H9 (cell line): ENCODE measurements around the gene KIFC3. TPM values are rescaled to one million over a fixed set of nuclear protein-coding genes. Genes with fewer than 3 reads are reported as not detected.

ENCODE experiments used
- DNase-seq: peaks from one replicate; pipeline ENCODE4 v3.0.0-alpha.2; 2017
- H2AFZ ChIP-seq: one replicate; pipeline ENCODE4 v1.6.1; 2013; ENCODE audit warnings: mild to moderate bottlenecking, low read length, control low read depth, moderate library complexity
- H2AK5ac ChIP-seq: 2 replicates; pipeline ENCODE4 v1.6.1; 2013; ENCODE audit warnings: low read length, control low read depth, mixed read lengths; ENCODE audit not compliant: insufficient read length
- H2BK120ac ChIP-seq: one replicate; pipeline ENCODE4 v1.6.1; 2013; ENCODE audit warnings: low read depth, mild to moderate bottlenecking, low read length, control low read depth, inconsistent platforms; ENCODE audit not compliant: poor library complexity, severe bottlenecking
- H2BK12ac ChIP-seq: 2 replicates; pipeline ENCODE4 v1.6.1; 2013; ENCODE audit warnings: low read length, control low read depth, mixed read lengths, low read depth; ENCODE audit not compliant: insufficient read length
- H2BK15ac ChIP-seq: 2 replicates; pipeline ENCODE4 v1.6.1; 2013; ENCODE audit warnings: low read depth, low read length, control low read depth
- H2BK20ac ChIP-seq: one replicate; pipeline ENCODE4 v1.6.1; 2013; ENCODE audit warnings: low read depth, mild to moderate bottlenecking, low read length, control low read depth, inconsistent platforms; ENCODE audit not compliant: poor library complexity, severe bottlenecking
- H2BK5ac ChIP-seq: 2 replicates; pipeline ENCODE4 v1.6.1; 2013; ENCODE audit warnings: low read length, control low read depth, mixed read lengths; ENCODE audit not compliant: insufficient read length
- H3K14ac ChIP-seq: 2 replicates; pipeline ENCODE4 v1.6.1; 2013; ENCODE audit warnings: low read length, control low read depth; ENCODE audit not compliant: insufficient read depth
- H3K18ac ChIP-seq: 2 replicates; pipeline ENCODE4 v1.6.1; 2013; ENCODE audit warnings: low read depth, mild to moderate bottlenecking, mixed read lengths, low read length, control low read depth; ENCODE audit not compliant: insufficient read length
- H3K23ac ChIP-seq: 2 replicates; pipeline ENCODE4 v1.6.1; 2013; ENCODE audit warnings: low read length, control low read depth, mixed read lengths, low read depth; ENCODE audit not compliant: insufficient read length
- H3K23me2 ChIP-seq: 2 replicates; pipeline ENCODE4 v1.6.1; 2013; ENCODE audit warnings: low read depth, mild to moderate bottlenecking, mixed read lengths, low read length, control low read depth; ENCODE audit not compliant: insufficient read length, poor library complexity, severe bottlenecking
- H3K27ac ChIP-seq: 2 replicates; pipeline ENCODE4 v1.5.1; 2013; ENCODE audit warnings: low read length, control low read depth, mixed read lengths, low read depth; ENCODE audit not compliant: insufficient read length
- H3K27me3 ChIP-seq: 2 replicates; pipeline ENCODE4 v1.6.1; 2013; ENCODE audit warnings: low read length, control low read depth, inconsistent platforms; ENCODE audit not compliant: insufficient read depth
- H3K4ac ChIP-seq: 2 replicates; pipeline ENCODE4 v1.6.1; 2013; ENCODE audit warnings: low read depth, mild to moderate bottlenecking, control low read depth, inconsistent platforms, low read length, moderate library complexity
- H3K4me1 ChIP-seq: 2 replicates; pipeline ENCODE4 v1.6.1; 2013; ENCODE audit warnings: low read length, control low read depth, inconsistent platforms; ENCODE audit not compliant: insufficient read depth
- H3K4me2 ChIP-seq: 2 replicates; pipeline ENCODE4 v1.6.1; 2013; ENCODE audit warnings: low read length, control low read depth, mixed read lengths; ENCODE audit not compliant: insufficient read length, insufficient read depth
- H3K56ac ChIP-seq: 2 replicates; pipeline ENCODE4 v1.6.1; 2013; ENCODE audit warnings: low read depth, mild to moderate bottlenecking, mixed read lengths, low read length, control low read depth; ENCODE audit not compliant: insufficient read length
- H3K79me1 ChIP-seq: 2 replicates; pipeline ENCODE4 v1.6.1; 2013; ENCODE audit warnings: low read depth, mild to moderate bottlenecking, moderate library complexity, low read length, control low read depth, inconsistent platforms; ENCODE audit not compliant: insufficient read depth, poor library complexity, severe bottlenecking
- H3K79me2 ChIP-seq: 2 replicates; pipeline ENCODE4 v1.6.1; 2013; ENCODE audit warnings: low read length, control low read depth, inconsistent platforms; ENCODE audit not compliant: insufficient read depth
- H3K9ac ChIP-seq: 2 replicates; pipeline ENCODE4 v1.6.1; 2013; ENCODE audit warnings: low read length, control low read depth, mixed read lengths; ENCODE audit not compliant: insufficient read length; ENCODE audit errors: extremely low read depth
- H3K9me3 ChIP-seq: one replicate; pipeline ENCODE4 v1.6.1; 2013; ENCODE audit warnings: low read depth, low read length, inconsistent platforms; ENCODE audit not compliant: control insufficient read depth
- H3T11ph ChIP-seq: one replicate; pipeline ENCODE4 v1.6.1; 2013; ENCODE audit warnings: mild to moderate bottlenecking, low read length, control low read depth, inconsistent platforms
- H4K20me1 ChIP-seq: one replicate; pipeline ENCODE4 v1.6.1; 2013; ENCODE audit not compliant: control insufficient read depth, insufficient read length, insufficient read depth
- H4K5ac ChIP-seq: 2 replicates; pipeline ENCODE4 v1.6.1; 2013; ENCODE audit warnings: low read depth, mild to moderate bottlenecking, mixed read lengths, low read length, control low read depth; ENCODE audit not compliant: insufficient read length
- H4K8ac ChIP-seq: replicated peaks from 2 replicates; pipeline ENCODE4 v1.6.1; 2013; ENCODE audit warnings: low read length, control low read depth, mixed read lengths, low read depth; ENCODE audit not compliant: insufficient read length
- H4K91ac ChIP-seq: 2 replicates; pipeline ENCODE4 v1.6.1; 2013; ENCODE audit warnings: low read depth, mild to moderate bottlenecking, moderate library complexity, mixed read lengths, low read length, control low read depth; ENCODE audit not compliant: insufficient read length
- H3K27ac Mint-ChIP-seq, 3 experiments: 2 replicates in 2 of 3; 3 replicates in 1 of 3; pipeline ENCODE4 v1.8.0; 2020 to 2021; ENCODE audit warnings: mixed read lengths in 3 of 3, mild to moderate bottlenecking in 1 of 3, moderate library complexity in 1 of 3
- H3K27me3 Mint-ChIP-seq: 2 replicates; pipeline ENCODE4 v1.8.0; 2021; ENCODE audit warnings: low read depth, mild to moderate bottlenecking, moderate library complexity, mixed read lengths
- H3K36me3 Mint-ChIP-seq, 3 experiments: 2 replicates in 2 of 3; 3 replicates in 1 of 3; pipeline ENCODE4 v1.8.0; 2020 to 2021; ENCODE audit warnings: low read depth in 3 of 3, mixed read lengths in 3 of 3; ENCODE audit not compliant: insufficient read depth in 1 of 3
- H3K4me1 Mint-ChIP-seq, 2 experiments: 2 replicates each; pipeline ENCODE4 v1.8.0; 2020; ENCODE audit warnings: mixed read lengths in 2 of 2
- H3K4me3 Mint-ChIP-seq, 2 experiments: 2 replicates in 1 of 2; 3 replicates in 1 of 2; pipeline ENCODE4 v1.8.0; 2020 to 2021; ENCODE audit warnings: mild to moderate bottlenecking in 2 of 2, mixed read lengths in 2 of 2, moderate library complexity in 1 of 2
- H3K9me3 Mint-ChIP-seq, 2 experiments: 2 replicates in 1 of 2; 3 replicates in 1 of 2; pipeline ENCODE4 v1.8.0; 2020; ENCODE audit warnings: mild to moderate bottlenecking in 2 of 2, mixed read lengths in 2 of 2, moderate library complexity in 1 of 2
- WGBS: extraction: QIAGEN DNeasy Blood & Tissue Kit; methylation state at CpG from one replicate; pipeline ENCODE4 v1.1.7; 2013; ENCODE audit warnings: missing lambda C conversion rate, low lambda C conversion rate, mixed read lengths; ENCODE audit not compliant: insufficient read length; ENCODE audit errors: extremely low coverage; 5-methylcytosine and 5-hydroxymethylcytosine counted together
- total RNA-seq: library from RNA; stranded (reverse); gene quantifications from 2 replicates; pipeline ENCODE4 v1.2.1, GENCODE V29; 2021
- TF ChIP-seq, protein P1 (sequence below): fragments of 200-600 bp; sonication (generic); conservative IDR thresholded peaks from 3 replicates; pipeline ENCODE4 v1.8.0; 2021; ENCODE audit warnings: antibody characterized with exemption, mild to moderate bottlenecking

Gene KIFC3
- total RNA-seq, 1 experiment from 2014 or later = 5.0 TPM

DNA sequence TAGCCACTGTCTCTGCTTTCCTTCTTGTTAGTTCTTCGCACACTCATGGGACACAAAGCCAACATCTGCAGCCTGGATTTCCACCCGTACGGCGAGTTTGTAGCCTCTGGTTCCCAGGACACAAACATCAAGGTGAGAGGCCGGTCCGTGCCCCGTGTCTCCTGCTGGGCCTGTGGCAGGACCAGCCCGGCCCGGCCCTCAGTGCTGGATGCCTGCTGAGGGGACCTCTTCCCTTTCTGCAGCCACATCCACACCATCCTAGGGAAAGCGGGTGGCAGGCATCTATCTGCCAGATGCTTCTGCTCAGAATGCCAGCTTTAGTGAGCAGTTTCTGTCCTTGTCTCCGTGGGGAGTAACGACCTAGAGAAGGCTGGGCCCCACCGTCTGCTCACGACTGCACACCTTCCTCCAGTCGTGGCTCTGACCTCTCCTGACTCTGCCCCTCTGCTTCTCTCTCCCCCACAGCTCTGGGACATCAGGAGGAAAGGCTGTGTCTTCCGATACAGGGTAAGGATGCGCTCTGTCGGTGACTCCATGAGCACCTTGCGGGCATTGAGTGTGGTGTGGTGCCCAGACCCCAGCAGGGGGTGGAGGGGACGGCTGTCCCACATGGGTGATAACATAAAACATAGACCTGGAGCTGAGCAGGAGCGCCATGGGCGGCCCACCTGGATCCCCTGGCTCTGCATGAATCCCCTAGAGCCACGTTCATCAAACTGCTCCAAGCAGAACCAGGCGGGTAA, 51.3 kb downstream of the KIFC3 start:
- H3K27ac Mint-ChIP-seq = peak overlapping the region in 1 of 3 experiments; percentile 29; a peak in 2 of 7 replicates
- no peak for DNase-seq
- Histone ChIP-seq H2BK20ac (no peak overlapping the region), H4K5ac (no peak overlapping the region), H3T11ph (no peak overlapping the region), H2BK12ac (no peak overlapping the region), H3K14ac (no peak overlapping the region; the same call in 1 of the 2 replicates), H2AK5ac (no peak overlapping the region), H3K56ac (no peak overlapping the region), H3K4me1 (no peaks in the 10 kb centered on the region), H3K4ac (no peak overlapping the region), H2BK15ac (no peak overlapping the region), H3K23ac (no peak overlapping the region), H3K79me1 (no peaks in the 10 kb centered on the region), H2BK5ac (no peak overlapping the region), H3K23me2 (no peaks in the 10 kb centered on the region), H4K20me1 (no peaks in the 10 kb centered on the region), H4K91ac (no peak overlapping the region), H3K27ac (no peak overlapping the region), H3K9me3 (no peaks in the 10 kb centered on the region), H2AFZ (no peak overlapping the region), H3K18ac (no peak overlapping the region), H3K9ac (no peak overlapping the region), H3K4me2 (no peak overlapping the region), H3K27me3 (no peaks in the 10 kb centered on the region), H2BK120ac (no peak overlapping the region), H4K8ac (no peak overlapping the region), H3K79me2 (no peaks in the 10 kb centered on the region)
- no peaks in the 10 kb centered on the region for H3K4me1 Mint-ChIP-seq
- TF ChIP-seq, protein P1, sequence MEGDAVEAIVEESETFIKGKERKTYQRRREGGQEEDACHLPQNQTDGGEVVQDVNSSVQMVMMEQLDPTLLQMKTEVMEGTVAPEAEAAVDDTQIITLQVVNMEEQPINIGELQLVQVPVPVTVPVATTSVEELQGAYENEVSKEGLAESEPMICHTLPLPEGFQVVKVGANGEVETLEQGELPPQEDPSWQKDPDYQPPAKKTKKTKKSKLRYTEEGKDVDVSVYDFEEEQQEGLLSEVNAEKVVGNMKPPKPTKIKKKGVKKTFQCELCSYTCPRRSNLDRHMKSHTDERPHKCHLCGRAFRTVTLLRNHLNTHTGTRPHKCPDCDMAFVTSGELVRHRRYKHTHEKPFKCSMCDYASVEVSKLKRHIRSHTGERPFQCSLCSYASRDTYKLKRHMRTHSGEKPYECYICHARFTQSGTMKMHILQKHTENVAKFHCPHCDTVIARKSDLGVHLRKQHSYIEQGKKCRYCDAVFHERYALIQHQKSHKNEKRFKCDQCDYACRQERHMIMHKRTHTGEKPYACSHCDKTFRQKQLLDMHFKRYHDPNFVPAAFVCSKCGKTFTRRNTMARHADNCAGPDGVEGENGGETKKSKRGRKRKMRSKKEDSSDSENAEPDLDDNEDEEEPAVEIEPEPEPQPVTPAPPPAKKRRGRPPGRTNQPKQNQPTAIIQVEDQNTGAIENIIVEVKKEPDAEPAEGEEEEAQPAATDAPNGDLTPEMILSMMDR = no peak
- no CpG with 5 or more reads among the region's 24 CpGs for WGBS
- no peaks in the 10 kb centered on the region; the same call in 1 of the 2 replicates for H3K27me3 Mint-ChIP-seq
- H3K4me3 Mint-ChIP-seq = no peak overlapping the region
- no peaks in the 10 kb centered on the region for H3K9me3 Mint-ChIP-seq
- peaks cover 0 to 27% (median 16%) of the 10 kb centered on the region in 3 experiments; a peak in 5 of 7 replicates for H3K36me3 Mint-ChIP-seq
